Trophoblast cell (in vitro differentiated cells and primary cell): ENCODE results near the gene SNRPN.
"Not testable (repeated sequence)": the region's sequence is repeated elsewhere in the genome, so short reads cannot be mapped to it uniquely, and the experiment has no call there.

Experiments
- DNase-seq, 2 donors: peaks; one replicate each; pipeline ENCODE4 v3.0.0-alpha.2; 2016
- H2AFZ ChIP-seq: 2 replicates; pipeline ENCODE4 v1.6.1; 2013; ENCODE audit warnings: low read length, moderate library complexity, mild to moderate bottlenecking; ENCODE audit not compliant: insufficient read depth, poor library complexity
- H2AK5ac ChIP-seq: 2 replicates; pipeline ENCODE4 v1.6.1; 2013; ENCODE audit warnings: mild to moderate bottlenecking, low read length
- H2BK120ac ChIP-seq: 2 replicates; pipeline ENCODE4 v1.6.1; 2013; ENCODE audit warnings: low read length, mild to moderate bottlenecking, moderate library complexity; ENCODE audit not compliant: insufficient read depth, poor library complexity
- H2BK12ac ChIP-seq: 2 replicates; pipeline ENCODE4 v1.6.1; 2013; ENCODE audit warnings: mild to moderate bottlenecking, low read length, moderate library complexity
- H2BK5ac ChIP-seq: 2 replicates; pipeline ENCODE4 v1.6.1; 2013; ENCODE audit warnings: low read length, low read depth, moderate library complexity, mild to moderate bottlenecking; ENCODE audit not compliant: poor library complexity
- H3K14ac ChIP-seq: 2 replicates; pipeline ENCODE4 v1.6.1; 2013; ENCODE audit warnings: mild to moderate bottlenecking, low read length
- H3K18ac ChIP-seq: 2 replicates; pipeline ENCODE4 v1.6.1; 2013; ENCODE audit warnings: mild to moderate bottlenecking, low read length
- H3K23ac ChIP-seq: 2 replicates; pipeline ENCODE4 v1.6.1; 2013; ENCODE audit warnings: low read length
- H3K27ac ChIP-seq: 2 replicates; pipeline ENCODE4 v1.5.1; 2013; ENCODE audit warnings: low read depth, mild to moderate bottlenecking, inconsistent platforms, low read length, moderate library complexity
- H3K27me3 ChIP-seq: 2 replicates; pipeline ENCODE4 v1.6.1; 2013; ENCODE audit warnings: inconsistent platforms, mild to moderate bottlenecking, low read length, moderate library complexity; ENCODE audit not compliant: insufficient read depth
- H3K36me3 ChIP-seq, 2 experiments: 1 replicate in 1 of 2; 2 replicates in 1 of 2; pipeline ENCODE4 v1.6.1; 2013; ENCODE audit warnings: low read length in 2 of 2, mild to moderate bottlenecking in 2 of 2, moderate library complexity in 1 of 2; ENCODE audit not compliant: insufficient read depth in 2 of 2, control insufficient read depth in 1 of 2
- H3K4ac ChIP-seq: 2 replicates; pipeline ENCODE4 v1.6.1; 2013; ENCODE audit warnings: low read depth, mild to moderate bottlenecking, low read length, moderate library complexity
- H3K4me1 ChIP-seq, 2 experiments: 1 replicate in 1 of 2; 2 replicates in 1 of 2; pipeline ENCODE4 v1.6.1; 2013; ENCODE audit warnings: low read length in 2 of 2, mild to moderate bottlenecking in 2 of 2, moderate library complexity in 1 of 2; ENCODE audit not compliant: insufficient read depth in 2 of 2, control insufficient read depth in 1 of 2
- H3K4me2 ChIP-seq: 2 replicates; pipeline ENCODE4 v1.6.1; 2013; ENCODE audit warnings: inconsistent platforms, mild to moderate bottlenecking, low read length, moderate library complexity
- H3K4me3 ChIP-seq: 2 replicates; pipeline ENCODE4 v1.5.1; 2013; ENCODE audit warnings: mild to moderate bottlenecking, low read depth, low read length, inconsistent platforms
- H3K79me1 ChIP-seq: one replicate; pipeline ENCODE4 v1.6.1; 2013; ENCODE audit warnings: low read length
- H3K79me2 ChIP-seq: 2 replicates; pipeline ENCODE4 v1.6.1; 2013; ENCODE audit warnings: low read length, mild to moderate bottlenecking; ENCODE audit not compliant: control insufficient read depth, insufficient read depth, poor library complexity
- H3K9ac ChIP-seq: 2 replicates; pipeline ENCODE4 v1.6.1; 2013; ENCODE audit warnings: mild to moderate bottlenecking, low read length
- H3K9me3 ChIP-seq: 2 replicates; pipeline ENCODE4 v1.6.1; 2013; ENCODE audit warnings: low read depth, mild to moderate bottlenecking, control low read depth, inconsistent platforms, low read length; ENCODE audit not compliant: insufficient read depth
- H4K12ac ChIP-seq: 2 replicates; pipeline ENCODE4 v1.6.1; 2013; ENCODE audit warnings: low read depth, mild to moderate bottlenecking, low read length, moderate library complexity
- H4K8ac ChIP-seq: 2 replicates; pipeline ENCODE4 v1.6.1; 2013; ENCODE audit warnings: low read depth, mild to moderate bottlenecking, low read length, moderate library complexity
- H4K91ac ChIP-seq: one replicate; pipeline ENCODE4 v1.6.1; 2013; ENCODE audit warnings: low read depth, mild to moderate bottlenecking, low read length, moderate library complexity
- WGBS: extraction: QIAGEN DNeasy Blood & Tissue Kit; methylation state at CpG from one replicate; pipeline ENCODE4 v1.1.7; 2013; ENCODE audit warnings: missing lambda C conversion rate; ENCODE audit not compliant: insufficient read length, insufficient coverage; ENCODE audit errors: extremely low coverage; 5-methylcytosine and 5-hydroxymethylcytosine counted together

SNRPN gene

DNA sequence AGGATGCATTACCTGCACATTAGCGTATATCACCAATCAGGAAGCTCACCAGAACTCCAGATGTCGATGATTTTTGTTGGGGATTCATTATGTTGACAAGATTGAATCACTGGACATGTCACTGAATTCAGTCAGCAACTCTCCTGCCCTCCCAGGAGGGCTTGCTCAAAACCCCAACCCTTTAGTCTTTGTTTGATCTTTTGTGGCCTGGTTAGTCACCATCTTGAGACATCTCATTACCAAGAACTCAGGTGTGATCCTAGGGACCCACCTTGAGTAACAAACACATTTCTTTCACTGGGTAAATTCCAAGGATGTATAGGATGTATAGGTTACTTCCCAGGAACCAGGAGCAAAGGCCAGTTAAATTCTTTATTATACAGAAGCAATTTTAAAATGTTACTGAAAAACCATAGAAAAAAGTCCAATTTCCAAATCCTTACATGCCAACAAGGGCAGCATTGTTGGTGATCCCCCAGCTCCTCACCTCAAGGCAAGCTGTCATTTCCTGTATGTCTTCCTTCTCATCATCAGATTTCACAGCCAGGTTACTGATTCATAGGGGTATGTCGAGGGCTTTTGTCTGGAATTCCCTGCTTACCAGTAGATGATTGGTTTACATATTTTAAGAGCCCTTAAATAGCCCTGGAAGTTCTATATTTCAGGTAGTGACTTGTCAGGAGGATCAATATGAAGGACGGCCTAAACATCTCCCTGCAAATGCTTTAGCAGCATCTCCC, 11.7 kb downstream of the SNRPN start:
- Histone ChIP-seq H3K9me3 (no peaks in the 10 kb centered on the region), H3K9ac (no peak overlapping the region), H2BK12ac (no peak overlapping the region), H3K79me2 (no peaks in the 10 kb centered on the region), H2AFZ (no peak overlapping the region), H3K4me3 (no peak overlapping the region), H3K27ac (no peak overlapping the region), H3K4me2 (no peak overlapping the region), H4K91ac (no peak overlapping the region), H4K8ac (no peak overlapping the region), H3K23ac (no peak overlapping the region), H3K18ac (no peak overlapping the region), H3K79me1 (no peaks in the 10 kb centered on the region), H2BK5ac (no peak overlapping the region), H3K4ac (no peak overlapping the region), H3K36me3 (peaks cover 15 to 26% of the 10 kb centered on the region in 2 experiments), H3K27me3 (no peaks in the 10 kb centered on the region), H2AK5ac (no peak overlapping the region), H2BK120ac (no peak overlapping the region), H4K12ac (no peak overlapping the region), H3K14ac (no peak overlapping the region), H3K4me1 (no peaks in the 10 kb centered on the region)
- DNase-seq, result no peak
- no CpG with 5 or more reads among the region's 4 CpGs for WGBS

DNA sequence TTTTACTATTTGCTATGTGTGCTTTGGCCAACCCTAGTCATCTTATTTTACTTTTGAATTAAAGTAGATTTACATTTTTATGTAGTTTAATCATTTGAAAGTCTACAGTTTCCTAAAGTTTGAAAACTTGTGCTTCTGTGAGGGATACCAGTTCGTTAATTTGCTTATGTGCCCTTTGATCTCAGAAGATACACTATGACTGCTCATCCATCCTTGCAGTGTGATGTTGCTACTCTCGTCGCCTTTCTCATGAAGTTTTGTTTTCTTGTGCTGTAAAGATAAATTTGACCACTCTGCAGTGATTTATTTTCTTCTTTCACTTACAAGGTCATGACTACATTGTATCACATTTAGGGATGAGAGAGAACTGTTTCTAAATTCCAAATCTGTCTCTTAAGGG, 16.3 kb downstream of the SNRPN start:
- Histone ChIP-seq H3K9ac (no peak overlapping the region), H3K23ac (no peak overlapping the region), H3K27me3 (no peaks in the 10 kb centered on the region), H4K8ac (no peak overlapping the region), H3K79me1 (no peaks in the 10 kb centered on the region), H3K79me2 (no peaks in the 10 kb centered on the region), H3K4me3 (no peak overlapping the region), H3K36me3 (peaks cover 21 to 29% of the 10 kb centered on the region in 2 experiments), H2AFZ (no peak overlapping the region), H2BK120ac (no peak overlapping the region), H2BK5ac (no peak overlapping the region), H4K91ac (no peak overlapping the region), H2BK12ac (no peak overlapping the region), H3K4me2 (no peak overlapping the region), H3K27ac (no peak overlapping the region), H3K9me3 (peaks cover 2% of the 10 kb centered on the region), H3K18ac (no peak overlapping the region), H3K4me1 (no peaks in the 10 kb centered on the region), H4K12ac (no peak overlapping the region), H3K14ac (no peak overlapping the region), H2AK5ac (no peak overlapping the region), H3K4ac (no peak overlapping the region)
- DNase-seq, result no peak
- no CpG with 5 or more reads among the region's 3 CpGs for WGBS

DNA sequence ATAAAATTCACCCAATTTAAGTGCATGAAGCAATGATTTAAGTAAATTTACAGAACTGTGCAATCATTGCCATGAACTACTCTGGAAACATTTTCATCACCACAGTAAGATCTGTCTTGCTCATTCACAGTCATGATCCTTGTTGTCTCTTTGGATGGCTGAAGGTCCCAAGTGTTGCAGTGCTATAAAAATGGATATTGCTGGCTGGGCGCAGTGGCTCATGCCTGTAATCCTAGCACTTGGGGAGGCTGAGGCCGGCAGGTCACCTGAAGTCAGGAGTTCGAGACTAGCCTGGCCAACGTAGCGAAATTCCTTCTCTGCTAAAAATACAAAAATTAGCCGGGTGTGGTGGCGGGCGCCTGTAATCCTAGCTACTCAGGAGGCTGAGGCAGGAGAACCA, 17.0 kb downstream of the SNRPN start:
- H2BK5ac ChIP-seq, result no peak overlapping the region
- WGBS, result no CpG with 5 or more reads among the region's 8 CpGs
- no peak overlapping the region for H4K8ac ChIP-seq
- no peak overlapping the region for H2BK12ac ChIP-seq
- H2AFZ ChIP-seq, result no peak overlapping the region
- H3K27me3 ChIP-seq, result no peaks in the 10 kb centered on the region
- no peak overlapping the region for H3K18ac ChIP-seq
- no peak overlapping the region for H3K4me2 ChIP-seq
- H3K27ac ChIP-seq, result no peak overlapping the region
- no peak overlapping the region for H3K4me3 ChIP-seq
- H3K36me3 ChIP-seq, result peaks cover 24 to 30% of the 10 kb centered on the region in 2 experiments
- H2BK120ac ChIP-seq, result no peak overlapping the region
- H3K79me2 ChIP-seq, result no peaks in the 10 kb centered on the region
- H3K9ac ChIP-seq, result no peak overlapping the region
- H3K14ac ChIP-seq, result no peak overlapping the region
- H3K4me1 ChIP-seq, result no peaks in the 10 kb centered on the region
- no peak overlapping the region for H4K91ac ChIP-seq
- no peak overlapping the region for H3K23ac ChIP-seq
- no peak for DNase-seq
- peaks cover 2% of the 10 kb centered on the region for H3K9me3 ChIP-seq
- H4K12ac ChIP-seq, result no peak overlapping the region
- H3K4ac ChIP-seq, result no peak overlapping the region
- no peaks in the 10 kb centered on the region for H3K79me1 ChIP-seq
- no peak overlapping the region for H2AK5ac ChIP-seq

DNA sequence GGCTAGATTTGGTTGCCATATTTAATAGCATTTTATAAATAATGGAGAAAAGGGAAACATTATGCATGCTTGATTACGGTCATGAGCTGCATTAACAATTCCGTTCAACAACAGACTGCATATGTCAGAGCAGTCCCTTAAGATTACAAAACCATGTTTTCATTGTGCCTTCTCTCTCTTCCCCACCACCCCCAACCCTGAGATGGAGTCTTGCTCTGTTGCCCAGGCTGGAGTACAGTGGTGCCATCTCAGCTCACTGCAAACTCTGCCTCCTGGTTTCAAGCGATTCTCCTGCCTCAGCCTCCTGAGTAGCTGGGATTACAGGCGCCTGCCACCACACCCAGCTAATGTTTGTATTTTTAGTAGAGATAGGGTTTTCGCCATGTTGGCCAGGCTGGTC, 17.9 kb downstream of the SNRPN start:
- H2BK12ac ChIP-seq, H3K23ac ChIP-seq, H4K91ac ChIP-seq, H3K4me3 ChIP-seq, H3K27me3 ChIP-seq, H2AK5ac ChIP-seq, H3K4ac ChIP-seq, H2AFZ ChIP-seq, H3K14ac ChIP-seq, H4K12ac ChIP-seq, H3K9ac ChIP-seq, H4K8ac ChIP-seq, H3K27ac ChIP-seq, DNase-seq, H2BK5ac ChIP-seq, H3K79me2 ChIP-seq, H3K79me1 ChIP-seq, H3K9me3 ChIP-seq, H2BK120ac ChIP-seq, H3K4me1 ChIP-seq, H3K4me2 ChIP-seq, H3K18ac ChIP-seq: not testable (repeated sequence)
- peaks cover 28 to 35% of the 10 kb centered on the region in 2 experiments for H3K36me3 ChIP-seq
- no CpG with 5 or more reads among the region's 5 CpGs for WGBS
